ENCODE measurements around the gene NCOA5.

Gene NCOA5

DNA sequence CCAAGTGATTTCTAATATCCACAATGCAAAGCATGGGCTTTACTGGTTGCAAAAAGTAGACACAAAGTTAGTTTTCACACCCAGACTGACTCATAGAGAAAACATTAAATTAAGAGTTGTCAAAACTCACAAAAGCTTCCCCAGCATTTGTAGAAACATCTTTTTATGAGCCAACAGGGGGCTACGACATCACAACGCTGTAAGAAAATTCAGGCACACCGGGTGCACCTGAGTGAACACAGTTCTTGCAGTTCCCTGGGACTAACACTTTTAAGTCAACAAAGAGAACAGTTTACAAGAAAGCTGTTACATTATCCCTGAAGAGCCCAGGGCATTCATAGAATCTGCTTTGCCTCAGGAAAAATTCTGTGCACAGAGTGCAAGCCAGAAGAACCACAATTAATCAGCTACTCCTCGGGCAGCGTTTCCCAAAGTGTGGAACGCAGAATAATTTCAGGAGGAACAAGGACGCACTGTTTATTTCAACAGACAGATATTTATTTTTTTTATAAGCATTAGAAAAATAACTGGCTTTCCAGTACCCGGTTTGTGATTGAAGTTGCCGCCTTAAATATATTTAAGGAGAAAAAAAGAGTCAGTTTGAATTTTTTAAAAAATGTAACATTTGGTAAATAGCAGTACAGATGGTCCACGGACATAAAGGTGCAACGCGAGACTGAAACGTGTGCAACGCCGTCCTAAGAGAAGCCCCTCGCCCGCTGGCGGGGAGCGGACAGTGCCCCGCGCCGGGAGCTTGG is 1.2 kb downstream of the NCOA5 start:
- no peak for DNase-seq

DNA sequence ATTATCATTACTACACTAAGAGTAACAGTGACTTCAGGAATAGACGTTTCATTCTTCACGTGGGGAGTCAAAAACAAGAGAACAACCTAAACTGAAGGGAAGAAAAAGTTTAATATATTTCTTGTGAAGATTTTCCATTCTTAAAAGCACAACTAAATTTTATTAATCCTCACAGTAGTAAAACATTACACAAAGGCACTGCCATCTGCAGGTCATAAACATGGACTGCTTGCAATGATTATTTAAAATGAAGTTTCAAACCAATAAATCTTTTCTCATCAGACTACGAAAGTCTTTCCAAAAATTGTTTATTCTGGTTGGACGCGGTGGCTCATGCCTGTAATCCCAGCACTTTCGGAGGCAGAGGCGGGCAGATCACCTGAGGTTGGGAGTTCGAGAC is 2.6 kb downstream of the NCOA5 start:
- DNase-seq, result no peak

DNA sequence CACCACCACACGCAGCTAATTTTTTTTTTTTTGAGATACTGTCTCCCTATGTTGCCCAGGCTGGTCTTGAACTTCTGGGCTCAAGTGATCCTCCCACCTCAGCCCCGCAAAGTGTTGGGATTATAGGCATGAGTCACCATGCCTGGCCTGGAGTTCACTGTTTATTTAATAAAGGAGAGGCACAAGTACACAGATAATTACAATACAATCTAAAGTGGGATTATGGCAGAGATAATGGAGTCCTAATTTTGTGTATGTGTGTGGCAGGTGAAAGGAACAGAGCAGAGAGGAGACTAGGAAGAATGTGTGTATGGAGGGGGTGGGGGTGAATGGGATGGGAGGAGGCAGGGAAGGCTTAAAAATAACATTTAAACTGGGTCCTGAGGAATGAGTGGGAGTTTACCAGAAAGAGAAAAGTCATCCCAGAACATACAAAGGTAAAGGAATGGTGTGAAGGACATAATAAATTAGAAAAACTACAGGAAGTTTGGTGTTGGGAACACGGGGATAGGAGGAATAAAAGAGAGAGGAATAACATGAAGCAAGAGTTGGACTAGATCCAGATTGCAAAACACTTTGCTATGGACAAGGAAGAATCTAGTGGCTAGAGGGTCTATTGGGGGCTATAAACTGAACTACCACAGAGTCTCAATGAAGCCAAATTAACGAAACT is 4.4 kb downstream of the NCOA5 start:
- no peak for DNase-seq

DNA sequence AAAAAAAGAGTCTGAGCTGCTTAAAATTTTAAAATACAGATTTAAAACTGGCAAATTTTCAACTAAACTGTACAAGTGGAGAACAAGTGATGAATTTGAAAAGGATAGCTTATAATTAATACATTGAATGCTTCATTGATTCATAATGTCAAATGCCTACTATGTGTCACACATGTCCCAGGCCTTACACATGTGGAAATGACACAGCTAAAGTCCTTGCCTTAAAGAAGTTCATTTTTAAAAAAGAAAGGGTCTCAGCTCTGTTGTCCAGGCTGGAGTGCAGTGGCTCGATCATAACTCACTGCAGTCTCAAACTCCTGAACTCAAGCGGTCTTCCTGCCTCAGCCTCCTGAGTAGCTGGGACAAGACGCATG is 5.0 kb downstream of the NCOA5 start:
- DNase-seq, result no peak

DNA sequence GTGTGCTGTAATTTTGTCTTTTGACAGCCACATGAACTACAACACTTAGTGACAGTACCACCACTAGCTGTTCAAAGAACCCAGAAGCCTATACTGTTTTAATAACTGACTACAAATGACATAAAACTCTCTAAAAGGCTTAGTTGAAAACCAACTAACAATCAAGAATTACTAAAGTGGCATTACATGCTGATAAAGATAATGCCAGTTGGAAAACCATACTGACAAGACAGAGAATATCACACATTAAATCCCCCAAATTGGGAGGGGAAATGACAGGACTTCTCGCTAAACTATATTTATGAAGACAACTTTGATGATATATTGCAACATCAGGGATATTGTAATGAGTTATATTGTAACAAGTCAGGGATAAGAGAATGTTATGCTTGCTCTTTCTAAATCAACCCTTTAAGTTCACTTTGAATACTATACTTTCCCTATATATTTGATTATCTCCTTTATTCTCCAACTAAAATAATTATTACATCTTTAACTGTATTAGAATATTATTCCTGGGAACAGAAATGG is 6.2 kb downstream of the NCOA5 start:
- no peak for DNase-seq

DNA sequence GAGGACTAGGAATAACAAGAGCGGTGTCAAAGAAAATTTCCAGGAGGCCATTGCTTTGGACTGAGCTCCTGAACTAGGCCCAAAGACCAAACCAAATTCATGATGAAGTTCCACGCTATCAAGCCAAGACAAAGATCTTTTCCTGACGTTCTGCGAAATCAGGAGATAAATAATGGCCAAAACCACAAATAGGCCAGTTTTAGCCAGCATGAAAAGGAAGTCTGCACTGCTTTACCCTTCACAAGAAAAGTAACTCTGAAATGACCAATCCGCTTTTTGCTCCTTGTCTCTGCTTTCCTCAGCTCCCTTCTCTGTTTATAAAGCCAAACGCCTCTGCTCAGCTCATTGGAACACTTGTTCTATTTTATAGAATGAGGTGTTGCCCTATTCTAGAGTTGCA is 6.7 kb downstream of the NCOA5 start:
- no peak for DNase-seq

DNA sequence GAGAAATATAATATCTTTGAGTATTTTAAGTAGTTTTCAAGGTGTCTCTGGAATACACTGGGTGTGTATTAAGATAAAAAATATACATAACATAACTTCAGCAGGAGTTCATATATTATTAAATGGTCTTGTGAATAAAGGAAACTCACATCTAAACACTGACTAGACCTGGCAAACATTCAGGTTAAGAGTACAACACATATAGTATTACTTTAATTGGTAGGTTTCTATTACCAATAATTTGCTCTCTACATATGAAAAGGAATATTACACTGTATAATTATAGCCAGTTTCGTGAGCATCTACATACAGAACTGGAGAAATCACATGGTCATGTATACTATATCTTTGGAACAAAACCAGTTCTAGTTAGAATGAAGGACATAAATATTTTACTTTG is 8.7 kb downstream of the NCOA5 start:
- DNase-seq, result no peak

DNA sequence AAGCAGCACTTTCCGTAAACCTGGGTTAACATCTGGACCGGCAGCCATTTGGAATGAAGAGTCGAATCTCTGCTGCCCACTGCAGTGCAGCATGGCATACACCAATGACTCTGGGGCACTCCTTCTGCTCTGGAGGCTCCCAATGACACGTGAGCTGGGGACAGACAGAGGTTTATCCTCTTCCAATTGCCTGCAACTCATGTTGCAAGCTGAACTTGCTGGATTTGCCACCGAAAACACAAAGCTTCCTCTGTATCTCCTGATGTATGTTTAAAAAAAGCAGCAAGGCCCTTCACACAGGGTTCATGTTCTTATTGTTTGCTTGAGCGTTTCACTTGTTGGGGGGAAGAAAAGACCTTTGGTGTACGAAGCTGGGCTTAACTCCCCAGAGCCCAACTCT is 10.8 kb downstream of the NCOA5 start:
- no peak for DNase-seq

DNA sequence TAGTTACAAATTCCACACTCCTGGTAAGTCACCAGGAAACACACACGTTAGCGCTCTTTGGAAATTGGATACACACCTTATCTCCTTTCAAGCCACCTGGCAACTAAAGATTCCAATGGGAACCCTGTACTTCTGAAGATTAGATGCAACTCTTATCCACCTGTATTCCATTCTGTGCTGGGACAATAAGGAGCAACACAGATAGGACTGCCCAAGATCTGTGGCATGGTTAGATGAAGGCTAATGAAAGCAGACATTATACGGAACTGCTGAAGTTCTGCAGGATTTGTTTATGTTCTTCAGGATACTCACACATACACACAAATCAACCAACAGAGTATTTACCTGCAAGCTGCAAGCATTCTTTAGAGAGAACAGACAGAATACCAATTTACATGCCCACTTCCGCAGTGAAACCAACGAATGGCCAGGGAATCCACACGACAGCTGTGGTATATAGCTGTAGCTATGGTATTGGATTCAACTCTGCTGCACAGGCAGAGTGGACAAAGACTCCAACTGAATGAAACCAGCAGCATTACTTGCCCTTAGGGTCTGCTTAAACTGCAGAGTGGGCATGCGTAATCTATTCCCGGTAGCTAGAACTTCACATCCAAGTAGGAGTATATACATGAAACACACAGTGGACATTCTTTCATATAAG is 12.0 kb downstream of the NCOA5 start:
- no peak for DNase-seq

DNA sequence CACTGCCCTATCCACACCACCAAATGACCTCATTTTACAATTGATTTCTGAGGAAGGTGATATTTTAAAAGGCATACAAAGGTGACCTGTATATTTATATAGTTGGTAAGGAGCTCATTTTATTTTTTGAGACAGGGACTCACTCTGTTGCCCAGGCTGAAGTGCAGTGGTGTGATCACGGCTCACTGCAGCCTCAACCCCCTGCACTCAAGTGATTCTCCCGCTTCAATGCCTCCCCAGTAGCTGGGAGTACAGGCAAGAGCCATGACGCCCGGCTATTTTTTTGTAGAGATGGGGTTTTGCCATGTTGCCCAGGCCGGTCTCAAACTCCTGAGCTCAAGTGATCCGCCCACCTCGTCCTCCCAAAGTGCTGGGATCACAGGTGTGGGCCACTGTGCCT is 13.0 kb downstream of the NCOA5 start:
- DNase-seq, result no peak

DNA sequence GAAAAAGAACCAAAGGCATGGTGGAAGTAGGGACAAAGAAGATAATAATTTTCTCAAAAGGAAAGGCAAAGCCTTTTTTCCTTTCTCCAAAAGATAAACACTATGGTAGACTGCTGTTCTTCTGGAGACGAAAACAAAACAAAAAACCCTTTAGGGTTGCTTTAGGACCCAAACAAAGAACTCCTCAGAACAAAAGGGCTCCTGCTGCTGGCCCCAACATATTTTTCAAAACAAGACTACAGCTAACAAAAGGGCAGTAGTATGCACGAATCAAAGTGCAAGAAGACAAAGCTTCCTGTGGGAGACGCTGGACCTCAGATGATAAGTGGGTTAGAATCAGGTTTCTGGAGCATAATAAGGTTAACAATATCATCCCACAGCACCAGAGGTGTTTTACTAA is 15.8 kb downstream of the NCOA5 start:
- DNase-seq, result no peak

DNA sequence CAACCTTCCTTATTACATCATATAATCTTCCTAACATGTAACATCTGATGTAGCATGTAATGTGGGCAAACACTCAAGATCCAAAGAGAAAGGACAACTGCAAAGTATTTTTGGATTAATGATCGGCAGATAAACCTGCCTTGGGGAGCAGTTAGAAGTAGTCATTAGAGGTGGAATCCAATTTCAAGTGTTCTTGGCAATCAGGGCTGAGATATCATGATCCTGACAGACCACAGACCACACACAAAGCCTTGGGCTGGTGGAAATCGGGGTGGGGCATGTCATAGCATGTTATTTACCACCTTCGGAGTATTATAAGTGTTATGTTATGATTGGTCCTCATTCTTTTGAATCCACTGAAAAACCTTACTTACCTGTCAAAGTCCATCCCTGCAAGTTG is 16.3 kb downstream of the NCOA5 start:
- no peak for DNase-seq

DNA sequence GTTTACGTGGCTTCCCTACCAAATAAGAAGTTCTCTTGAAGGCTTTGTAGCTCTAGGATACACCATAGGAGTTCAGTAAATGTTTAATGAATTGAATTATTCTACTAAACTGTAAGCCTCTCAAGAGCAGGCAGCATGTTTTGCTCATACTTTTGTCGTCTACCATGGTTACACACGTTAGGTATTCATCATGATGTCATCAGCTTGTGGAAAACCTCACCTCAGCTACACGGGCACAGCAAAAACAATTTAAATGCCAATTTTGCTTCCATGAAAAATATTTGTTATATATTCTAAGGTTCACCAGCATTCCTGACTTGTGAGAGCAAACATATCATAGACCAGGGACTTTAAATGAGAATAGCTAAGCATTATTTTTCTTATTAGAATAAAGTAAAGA is 16.7 kb downstream of the NCOA5 start:
- DNase-seq, result no peak

DNA sequence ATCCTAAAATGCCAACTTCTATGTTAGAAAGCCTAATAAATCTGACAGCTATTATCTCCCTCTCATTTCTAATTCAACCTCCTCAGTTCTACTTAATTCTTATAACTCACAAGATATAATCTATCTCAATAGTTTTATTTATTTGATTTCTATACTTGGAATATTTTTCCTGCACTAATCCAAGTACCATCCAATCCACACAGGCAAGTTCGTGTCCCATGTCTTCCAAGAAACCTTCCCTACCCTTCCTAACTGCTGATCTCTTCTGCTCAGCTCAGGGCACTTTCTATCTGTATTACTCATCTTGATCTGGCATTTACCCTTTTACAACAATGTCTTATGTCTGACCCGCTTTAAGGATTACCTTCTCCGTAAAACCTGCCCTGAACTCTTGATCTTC is 18.2 kb downstream of the NCOA5 start:
- DNase-seq, result no peak

DNA sequence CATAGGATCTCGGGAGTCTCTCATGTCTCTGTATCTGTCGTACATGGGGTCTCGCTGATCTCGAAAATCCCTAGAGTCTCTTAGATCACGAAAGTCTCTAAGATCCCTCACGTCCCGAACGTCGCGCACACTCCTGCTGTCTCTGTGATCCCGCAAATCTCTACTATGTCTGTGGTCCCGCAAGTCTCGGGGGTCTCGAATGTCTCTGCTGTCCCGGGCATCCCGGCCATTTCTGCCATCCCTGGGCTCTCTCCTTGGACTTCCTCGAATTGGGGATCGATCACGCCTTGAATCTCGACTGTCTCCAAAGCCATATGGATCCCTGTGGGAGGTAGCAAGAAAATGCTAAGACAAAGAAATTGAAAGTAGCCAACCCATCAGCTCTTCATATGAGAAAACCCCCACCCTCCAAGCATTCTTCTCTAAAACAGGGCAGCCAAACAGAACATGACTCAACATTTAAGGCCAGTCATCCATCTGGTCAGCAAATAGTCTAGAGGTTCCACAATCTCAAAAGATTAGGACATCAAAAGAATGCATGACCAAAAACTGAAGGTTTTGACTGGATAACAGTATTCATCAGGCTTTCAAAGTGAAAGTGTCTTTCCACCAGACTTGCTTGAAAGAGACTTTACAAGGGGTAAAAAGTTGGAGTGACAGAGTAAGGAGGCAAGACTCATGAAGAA is 19.4 kb downstream of the NCOA5 start:
- no peak for DNase-seq

DNA sequence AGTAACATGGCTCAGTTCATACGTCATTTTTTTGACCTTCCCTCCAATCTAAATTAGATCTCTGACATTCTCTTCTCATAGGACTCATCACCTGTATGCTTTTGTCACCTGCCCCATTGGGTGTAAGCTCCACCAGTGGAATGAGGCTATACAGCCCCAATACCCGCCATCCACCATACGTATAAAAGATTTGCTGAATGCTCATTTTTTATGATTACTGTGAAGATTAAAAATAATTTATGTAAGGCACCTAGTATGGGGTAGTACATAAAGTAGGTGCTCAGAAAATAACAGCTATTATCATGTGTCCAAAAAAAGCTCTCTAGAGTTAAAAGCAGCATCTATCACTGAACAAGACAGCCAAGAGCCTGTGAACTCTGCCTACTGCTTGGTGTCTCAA is 24.1 kb downstream of the NCOA5 start:
- DNase-seq, result no peak

DNA sequence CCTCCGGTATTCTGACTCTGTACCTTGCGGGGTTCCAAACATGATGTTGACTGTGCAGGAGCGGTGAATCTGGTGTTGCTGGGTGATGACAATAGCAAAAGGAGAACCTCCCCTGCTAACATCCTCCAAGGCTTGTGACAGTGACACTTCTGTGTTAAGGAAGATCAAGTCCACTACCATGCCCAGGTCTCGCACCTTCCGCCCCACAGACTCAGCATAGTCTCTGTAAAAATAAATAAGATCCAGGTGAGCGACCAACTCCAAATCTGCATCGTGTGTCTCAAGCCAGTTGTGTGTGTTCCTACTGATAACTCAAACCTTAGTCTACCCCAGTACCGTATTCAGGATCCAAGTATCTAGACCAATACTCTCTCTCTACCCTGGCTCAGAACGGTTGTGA is 24.8 kb downstream of the NCOA5 start:
- no peak for DNase-seq

DNA sequence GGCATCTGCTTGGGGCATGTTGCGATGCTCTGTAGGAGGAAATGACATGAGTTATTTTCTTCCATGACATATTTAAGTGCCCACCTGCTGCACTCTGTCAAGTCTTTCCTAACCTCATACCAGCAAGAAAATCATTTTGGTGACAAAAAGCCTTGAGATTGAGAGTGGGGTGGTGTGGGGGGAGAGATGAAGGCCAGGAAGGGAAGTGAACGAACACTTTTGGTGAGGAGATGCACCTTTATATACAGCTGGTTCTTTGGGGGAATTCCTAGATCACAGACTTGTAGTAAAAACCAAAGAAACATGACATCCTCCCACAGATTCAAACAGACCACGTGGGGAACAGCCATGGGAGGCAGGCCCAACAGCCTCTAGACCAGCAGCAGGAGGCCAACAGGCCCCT is 26.1 kb downstream of the NCOA5 start:
- DNase-seq, result no peak

DNA sequence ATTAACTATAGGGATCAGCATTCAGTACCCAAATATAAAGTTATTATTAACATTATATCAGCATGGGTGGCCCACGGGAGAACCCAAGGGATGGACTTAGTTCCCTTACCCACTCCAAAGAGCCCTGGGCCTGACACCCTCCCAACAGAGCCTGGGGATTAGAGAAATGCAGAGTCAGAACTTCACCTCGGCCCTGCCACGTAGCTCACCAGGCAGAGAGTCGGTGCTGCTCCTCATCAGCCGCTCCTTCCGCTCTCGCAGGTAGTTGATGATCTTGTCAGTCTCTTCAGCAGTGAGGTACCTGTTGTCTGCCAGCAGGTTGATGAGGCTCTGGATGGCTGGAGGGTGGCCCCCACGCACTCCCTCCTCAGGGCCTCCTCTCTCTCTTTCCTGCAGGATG is 26.6 kb downstream of the NCOA5 start:
- DNase-seq, result no peak

DNA sequence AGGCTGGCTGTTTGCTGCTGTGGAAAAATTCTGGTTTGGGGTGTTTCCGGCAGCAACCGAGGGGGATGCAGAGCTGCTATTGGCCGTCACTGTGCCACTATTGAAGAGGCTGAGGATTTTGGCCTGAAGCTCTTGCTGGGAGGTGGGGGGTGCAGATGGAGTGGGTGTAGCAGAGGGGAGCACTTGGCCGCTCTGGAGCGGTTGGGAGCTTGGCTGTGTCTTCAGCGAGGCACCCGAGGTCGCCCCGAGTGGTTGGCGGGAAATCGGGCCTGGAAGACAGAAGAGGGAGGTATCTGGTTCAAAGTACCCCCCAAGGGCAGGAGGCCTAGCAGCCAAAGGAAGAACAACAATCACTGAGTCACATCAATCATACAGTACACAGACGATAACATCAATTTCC is 27.1 kb downstream of the NCOA5 start:
- no peak for DNase-seq

DNA sequence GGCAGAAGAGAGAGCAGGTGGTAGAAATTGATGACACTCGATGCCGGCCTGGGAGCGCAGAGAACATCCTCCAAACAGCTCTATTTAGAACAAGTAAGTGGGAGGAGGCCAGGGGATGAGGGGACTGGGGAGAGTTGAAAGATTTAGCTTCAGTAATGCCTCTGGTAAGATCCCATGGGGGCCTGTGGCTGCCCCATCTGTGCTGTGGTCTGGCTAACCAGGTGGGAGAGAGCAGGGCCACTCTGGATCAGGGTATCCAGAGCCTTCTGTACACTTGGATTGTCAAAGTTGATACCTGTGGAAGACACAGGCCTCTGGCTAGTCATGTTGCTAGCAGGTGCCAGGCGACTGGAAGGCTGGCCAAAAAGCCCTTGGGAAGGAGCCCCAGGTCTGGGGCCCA is 27.6 kb downstream of the NCOA5 start:
- no peak for DNase-seq

DNA sequence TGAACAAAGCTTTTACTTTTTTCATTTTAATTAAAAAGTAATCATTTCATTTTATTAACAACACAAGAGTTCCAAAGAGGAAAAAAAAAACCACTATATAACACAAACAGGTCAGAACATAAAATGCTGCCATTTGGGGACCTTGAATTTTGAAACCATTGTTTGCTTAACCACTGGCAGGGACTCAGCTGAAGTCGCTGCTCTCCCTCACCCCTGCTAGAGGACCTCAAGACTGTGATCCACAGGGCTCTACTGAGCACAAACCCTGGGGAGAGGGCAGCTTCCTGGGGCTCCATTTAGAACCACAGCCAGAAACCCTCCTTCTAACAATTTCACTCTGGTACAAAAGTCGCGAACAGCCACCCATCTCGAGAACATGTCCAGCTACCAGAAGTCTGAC is 28.8 kb downstream of the NCOA5 start:
- no peak for DNase-seq

DNA sequence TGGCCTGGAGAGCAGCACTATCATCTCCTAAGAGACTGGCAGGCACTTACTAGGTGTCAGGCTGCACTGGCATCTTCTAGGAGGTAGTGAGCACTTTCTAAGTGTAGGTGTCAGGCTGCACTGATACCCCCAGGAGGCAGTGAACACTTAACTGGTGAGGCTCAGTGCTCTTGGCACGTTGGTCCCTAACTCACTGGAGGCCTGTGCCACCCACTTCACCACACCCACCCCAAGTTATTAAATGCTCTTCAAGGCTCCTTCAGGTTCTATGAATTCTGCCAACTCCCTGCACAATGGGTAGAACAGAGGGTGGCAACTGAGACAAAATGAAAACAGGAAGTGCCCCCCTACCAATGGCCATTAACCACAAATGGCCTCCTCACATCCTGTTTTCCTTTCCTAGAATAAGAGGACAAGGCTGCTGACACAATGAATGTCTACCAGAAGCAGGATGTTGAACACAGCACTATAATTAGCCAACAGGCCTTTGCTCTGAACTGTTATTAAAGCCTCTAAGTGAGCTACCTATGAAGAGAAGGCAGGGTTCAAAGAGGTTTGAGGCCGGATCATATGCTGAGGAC is 29.4 kb downstream of the NCOA5 start:
- no peak for DNase-seq
